Measurements from ENCODE around the gene PRICKLE3.
"Not testable (repeated sequence)": the region's sequence is repeated elsewhere in the genome, so short reads cannot be mapped to it uniquely, and the experiment has no call there.

The PRICKLE3 gene

DNA sequence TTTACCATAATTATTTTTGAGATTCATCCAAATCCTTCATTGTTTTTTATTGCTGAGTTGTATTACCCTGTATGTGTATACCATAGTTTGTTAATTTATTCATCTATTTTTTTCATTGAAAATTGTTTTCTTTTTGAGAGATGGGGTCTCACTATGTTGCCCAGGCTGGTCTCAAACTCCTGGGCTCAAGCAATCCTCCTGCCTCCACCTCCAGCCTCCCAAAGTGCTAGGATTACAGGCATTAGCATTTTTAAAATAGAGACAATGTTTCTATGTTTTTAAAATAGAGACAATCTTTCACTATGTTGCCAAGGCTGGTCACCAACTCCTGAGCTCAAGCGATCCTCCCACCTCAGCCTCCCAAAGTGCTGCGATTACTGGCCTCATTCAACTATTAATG lies 25.3 kb downstream of the PRICKLE3 start:
- no peak for DNase-seq (ENCODE audit: low read depth, low spot score)

DNA sequence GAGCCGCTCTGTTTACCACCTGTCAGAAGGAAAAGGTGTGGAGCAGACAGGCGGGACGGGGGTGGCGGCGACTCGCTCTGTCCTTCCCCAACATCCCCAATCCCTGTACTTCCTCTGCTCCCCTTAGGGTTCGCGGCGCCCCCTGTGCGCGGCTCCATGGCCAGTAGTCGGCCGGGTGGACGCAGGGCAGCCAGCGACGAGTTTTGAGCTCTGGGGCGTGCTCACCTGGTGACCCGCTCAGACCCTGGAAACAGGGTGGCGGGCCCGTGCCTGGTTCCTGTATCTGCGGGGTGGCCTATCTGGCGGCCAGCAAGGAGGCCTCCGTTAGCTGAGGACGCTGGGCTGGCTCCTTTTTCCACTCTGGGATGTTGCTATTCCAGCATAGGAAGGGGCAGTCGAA lies 29.0 kb downstream of the PRICKLE3 start:
- no peak for DNase-seq (ENCODE audit: low read depth, low spot score)

DNA sequence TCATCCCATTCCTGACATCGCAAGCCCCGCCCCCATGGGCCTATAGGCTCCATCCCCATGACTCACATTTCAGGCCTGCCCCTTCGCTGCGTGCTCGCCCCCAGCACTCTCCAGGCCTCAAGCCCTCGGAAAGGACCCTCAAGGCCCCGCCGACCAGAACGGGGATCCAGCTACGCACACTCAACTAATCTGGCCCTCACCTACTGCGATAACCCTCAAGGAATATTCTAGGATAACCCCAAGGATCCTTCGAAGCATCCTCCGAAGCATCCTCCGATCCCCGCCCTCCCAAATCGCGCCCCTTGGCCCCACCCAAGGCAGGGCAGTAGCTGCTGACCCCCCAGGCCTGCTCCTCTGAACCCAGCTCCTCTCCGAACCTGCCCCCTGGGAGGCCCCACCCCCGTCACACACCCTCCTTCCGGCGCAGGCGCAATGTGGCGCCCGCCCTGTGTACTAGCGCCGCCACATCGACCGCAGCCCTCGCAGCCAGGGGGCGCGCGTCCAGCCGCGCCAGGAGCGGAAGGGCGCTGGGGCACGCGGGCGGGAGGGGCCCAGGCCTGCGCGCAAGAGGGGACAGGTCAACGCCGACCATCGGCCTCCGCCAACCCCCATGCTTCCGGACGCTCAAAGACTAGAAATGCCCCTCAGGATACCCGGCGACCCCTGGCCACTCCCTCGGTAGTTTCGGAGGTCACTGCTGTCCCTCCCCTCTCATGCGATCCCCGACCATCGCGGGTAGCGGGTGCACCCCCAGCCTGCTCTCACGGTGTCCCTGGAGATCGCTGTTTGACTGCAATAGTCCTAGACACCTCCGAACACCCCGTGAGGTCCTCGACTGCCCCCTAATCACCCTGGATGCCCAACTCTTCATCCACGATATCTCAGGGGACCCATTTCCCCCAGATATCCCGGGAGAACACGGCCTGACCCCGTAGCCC lies 30.0 kb downstream of the PRICKLE3 start:
- peak; percentile 47 for DNase-seq (ENCODE audit: low read depth, low spot score)

DNA sequence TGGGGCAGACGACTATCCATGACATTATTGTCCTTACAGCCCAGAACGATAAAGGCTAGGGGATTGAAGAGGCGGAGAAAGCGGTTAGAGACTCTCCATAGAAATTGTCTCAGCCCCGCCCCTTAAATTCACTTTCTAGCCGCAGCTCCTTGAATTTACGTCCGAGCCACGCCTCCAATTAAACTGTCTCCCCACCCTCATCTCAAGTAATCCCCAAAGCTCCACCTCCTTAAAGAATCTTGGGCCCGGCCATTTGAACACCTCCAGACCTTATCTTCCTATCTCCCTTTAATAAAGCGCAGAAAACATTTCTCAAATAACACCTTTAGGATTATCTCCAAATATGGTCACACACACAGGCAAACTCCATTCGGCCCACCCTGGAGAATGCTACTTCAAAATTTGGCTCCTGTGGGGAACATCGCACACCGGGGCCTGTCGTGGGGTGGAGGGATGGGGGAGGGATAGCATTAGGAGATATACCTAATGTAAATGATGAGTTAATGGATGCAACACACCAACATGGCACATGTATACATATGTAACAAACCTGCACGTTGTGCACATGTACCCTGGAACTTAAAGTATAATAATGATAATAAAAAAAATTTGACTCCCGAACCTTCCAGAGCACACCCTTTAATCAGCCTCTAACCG lies 30.8 kb downstream of the PRICKLE3 start:
- DNase-seq (ENCODE audit: low read depth, low spot score), result no peak

DNA sequence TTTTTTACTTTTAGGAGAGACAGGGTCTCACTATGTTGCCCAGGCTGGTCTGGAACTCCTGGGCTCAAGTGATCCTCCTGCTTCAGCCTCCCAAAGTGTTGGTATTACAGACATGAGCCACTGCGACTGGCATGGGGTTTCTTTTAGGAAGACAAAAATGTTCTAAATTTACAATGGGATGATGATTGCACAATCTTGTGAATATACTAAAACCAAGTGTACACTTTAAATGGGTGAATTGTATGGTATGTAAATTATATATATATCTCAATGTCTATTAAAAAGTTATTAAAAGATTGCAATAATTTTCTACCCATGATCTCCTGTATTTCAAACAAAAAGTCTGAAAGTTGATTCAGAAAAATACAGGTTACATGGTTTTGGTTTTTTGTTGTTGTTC lies 32.7 kb downstream of the PRICKLE3 start:
- DNase-seq (ENCODE audit: low read depth, low spot score), result no peak

DNA sequence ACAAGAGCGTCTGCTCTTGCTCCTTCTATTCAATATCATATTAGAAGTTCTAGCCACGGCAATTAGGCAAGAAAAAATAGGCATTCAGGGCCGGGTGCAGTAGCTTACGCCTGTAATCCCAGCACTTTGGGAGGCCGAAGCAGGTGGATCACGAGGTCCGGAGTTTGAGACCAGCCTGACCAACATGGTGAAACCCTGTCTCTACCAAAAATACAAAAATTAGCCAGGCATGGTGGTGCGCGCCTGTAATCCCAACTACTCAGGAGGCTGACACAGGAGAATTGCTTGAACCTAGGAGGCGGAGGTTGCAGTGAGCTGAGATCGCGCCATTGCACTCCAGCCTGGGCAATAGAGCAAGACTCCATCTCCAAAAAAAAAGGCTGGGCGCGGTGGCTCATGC lies 36.9 kb downstream of the PRICKLE3 start:
- DNase-seq (ENCODE audit: low read depth, low spot score), result not testable (repeated sequence)

DNA sequence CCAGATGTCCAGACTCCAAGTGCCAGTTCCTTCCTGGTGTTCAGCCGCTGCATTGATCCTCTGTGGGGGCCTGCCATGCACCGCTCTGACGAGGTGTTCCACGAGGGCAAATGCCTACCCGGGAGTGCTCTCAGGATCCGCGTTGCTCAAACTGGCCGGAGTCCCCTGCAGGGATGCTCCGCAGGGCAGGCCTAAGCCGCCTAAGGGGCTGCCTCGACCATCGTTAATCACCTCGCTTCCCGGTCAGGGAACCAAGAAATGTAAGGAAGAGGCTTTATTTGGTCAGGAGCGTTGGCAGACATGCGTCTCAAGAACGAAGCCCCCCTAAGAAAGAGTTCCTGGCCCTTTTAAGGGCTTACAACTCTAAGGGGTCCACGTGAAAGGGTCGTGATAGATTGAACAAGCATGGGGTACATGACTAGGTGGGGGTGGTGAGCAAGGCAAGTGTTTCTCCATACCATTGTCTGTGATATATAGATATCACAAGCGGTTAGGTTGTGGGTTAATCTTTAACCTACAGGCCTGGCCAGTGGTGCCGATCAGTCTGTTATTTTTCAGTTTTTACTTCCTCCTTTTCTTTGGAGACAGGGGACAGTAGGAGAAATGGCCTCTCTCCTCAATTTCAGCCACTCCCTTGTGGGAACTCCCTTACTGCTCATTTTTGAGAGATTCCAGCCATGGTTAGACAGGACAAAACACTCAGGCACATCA lies 37.6 kb downstream of the PRICKLE3 start:
- DNase-seq (ENCODE audit: low read depth, low spot score), result not testable (repeated sequence)

DNA sequence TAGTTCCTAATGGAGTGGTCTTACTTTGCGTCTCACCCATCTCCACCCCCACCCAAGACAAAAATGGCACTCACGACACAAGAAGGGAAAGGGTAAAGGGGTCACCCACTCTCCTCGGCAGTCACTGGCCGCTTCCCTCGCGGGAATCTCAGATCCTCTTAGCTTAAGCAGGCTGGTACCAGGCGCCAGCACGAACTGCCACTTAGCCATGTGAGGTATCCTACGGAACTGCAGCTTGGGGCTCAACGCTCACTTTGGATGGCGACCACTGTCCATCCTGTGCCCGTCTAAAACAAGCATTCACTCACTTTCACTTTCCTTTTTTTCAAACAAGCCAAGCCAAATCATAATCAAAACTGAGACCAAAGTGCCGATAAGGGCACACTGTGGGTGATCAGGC lies 38.2 kb downstream of the PRICKLE3 start:
- no peak for DNase-seq (ENCODE audit: low read depth, low spot score)

DNA sequence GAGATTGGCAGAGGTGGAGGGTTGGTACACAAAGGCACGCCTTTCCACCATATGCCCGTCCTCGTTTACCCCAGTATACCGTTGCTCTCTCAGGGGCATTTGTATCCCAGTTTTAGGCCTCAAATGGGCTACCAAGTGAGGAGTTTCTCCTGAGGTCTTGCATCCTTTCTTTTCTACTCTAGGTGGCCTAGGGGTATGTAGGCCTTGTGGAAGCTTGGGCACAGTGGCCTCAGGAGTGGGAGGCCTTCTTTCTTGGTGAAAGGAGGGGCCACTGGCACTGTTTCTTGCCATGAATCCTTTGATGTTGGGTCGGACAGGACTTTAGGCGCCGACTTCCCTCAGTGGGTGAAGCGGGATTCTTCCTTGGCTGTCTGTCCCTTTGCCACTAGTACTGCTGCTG lies 38.9 kb downstream of the PRICKLE3 start:
- no peak for DNase-seq (ENCODE audit: low read depth, low spot score)

DNA sequence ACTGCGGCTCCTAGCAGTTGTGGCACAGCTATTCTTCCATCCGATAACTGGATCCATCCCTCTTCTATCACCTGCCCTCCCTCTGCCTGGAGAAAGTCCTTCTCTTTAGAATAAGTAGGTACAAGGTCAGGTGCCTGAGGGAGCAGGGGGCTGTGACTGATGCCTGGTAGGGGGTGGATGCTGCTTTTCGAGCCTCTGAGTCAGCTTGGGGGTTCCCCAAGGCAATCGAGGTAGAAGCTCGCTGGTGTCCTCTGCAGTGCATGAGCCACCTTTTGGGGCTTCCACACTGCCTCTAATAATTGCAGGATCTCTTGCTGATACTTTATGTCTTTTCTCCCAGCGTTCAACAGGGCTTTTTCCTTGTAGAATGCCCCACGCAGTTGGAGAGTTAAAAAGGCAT lies 43.0 kb downstream of the PRICKLE3 start:
- DNase-seq (ENCODE audit: low read depth, low spot score), result not testable (repeated sequence)

DNA sequence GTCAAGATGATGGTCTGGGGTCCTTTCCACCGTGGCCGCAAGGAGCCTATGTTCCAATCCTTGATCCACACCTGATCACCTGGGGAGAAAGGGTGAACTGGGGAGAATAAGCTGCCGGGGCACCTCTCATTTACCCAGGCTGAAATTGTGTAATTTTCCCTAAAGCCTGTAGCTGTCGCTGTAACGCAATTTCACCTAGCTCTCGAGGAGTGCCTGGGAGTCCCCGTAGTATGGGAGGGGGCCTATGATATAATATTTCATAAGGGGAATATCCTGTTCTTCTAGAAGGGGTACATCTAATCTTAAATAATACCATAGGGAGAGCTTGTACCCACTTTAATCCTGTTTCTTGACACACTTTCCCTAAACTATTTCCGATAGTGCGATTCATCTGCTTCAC lies 43.9 kb downstream of the PRICKLE3 start:
- DNase-seq (ENCODE audit: low read depth, low spot score), result not testable (repeated sequence)

DNA sequence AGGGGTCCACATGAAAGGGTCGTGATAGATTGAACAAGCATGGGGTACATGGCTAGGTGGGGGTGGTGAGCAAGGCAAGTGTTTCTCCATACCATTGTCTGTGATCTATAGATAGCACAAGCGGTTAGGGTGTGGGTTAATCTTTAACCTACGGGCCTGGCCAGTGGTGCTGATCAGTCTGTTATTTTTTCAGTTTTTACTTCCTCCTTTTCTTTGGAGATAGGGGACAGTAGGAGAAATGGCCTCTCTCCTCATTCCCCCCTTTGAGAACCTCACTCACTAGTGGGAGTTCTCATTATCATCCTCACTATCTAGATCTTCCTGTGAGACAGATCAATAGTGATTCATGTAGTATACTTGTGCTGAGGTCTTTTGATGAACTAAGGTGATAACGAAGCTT lies 46.5 kb downstream of the PRICKLE3 start:
- no peak for DNase-seq (ENCODE audit: low read depth, low spot score)

DNA sequence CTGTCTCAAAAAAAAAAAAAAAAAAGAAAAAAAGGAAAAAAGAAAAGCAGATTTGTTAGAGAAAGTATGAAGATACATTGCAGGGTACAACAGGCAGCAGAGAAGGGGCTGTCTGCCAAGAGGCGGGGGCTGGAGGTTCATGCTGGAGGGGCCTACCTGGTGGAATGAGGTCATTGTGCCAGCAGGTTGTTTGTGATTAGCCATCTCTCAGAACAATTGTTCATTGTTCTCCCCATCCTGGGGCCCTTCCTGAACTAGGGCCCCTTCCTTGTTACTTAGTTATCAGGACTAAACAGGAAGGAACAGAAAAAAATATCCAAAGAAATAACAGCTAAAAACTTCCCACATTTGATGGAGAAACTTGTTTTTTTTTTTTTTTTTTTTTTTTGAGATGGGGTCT lies 48.7 kb downstream of the PRICKLE3 start:
- DNase-seq (ENCODE audit: low read depth, low spot score), result no peak

DNA sequence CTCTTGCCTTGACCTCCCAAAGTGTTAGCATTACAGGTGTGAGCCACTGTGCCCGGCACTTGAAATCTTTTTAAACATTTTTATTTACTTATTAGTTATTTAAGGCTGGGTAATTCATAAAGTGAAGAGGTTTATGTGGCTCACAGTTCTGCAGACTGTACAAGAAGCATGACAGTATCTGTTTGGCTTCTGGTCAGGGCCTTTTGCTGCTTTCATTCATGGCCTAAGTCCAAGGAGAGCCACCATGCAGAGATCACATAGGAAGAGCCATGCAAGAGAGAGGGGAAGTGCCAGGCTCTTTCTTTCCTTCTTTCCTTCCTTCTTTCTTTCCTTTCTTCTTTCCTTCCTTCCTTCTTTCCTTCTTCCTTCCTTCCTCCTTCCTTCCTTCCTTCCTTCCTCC lies 52.4 kb downstream of the PRICKLE3 start:
- DNase-seq (ENCODE audit: low read depth, low spot score), result no peak

DNA sequence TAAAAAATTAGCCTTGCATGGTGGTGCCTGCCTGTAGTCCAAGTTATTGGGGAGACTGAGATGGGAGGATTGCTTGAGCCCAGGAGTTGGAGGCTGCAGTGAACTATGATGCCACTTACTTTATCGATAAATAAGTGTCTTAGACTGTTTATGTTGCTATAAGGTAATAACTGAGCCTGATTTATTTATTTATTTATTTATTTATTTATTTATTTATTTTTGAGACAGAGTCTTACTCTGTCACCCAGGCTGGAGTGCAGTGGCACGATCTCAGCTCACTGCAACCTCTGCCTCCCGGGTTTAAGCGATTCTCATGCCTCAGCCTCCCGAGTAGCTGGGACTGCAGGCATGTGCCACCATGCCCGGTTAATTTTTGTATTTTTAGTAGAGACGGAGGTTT lies 53.9 kb downstream of the PRICKLE3 start:
- DNase-seq (ENCODE audit: low read depth, low spot score), result not testable (repeated sequence)

DNA sequence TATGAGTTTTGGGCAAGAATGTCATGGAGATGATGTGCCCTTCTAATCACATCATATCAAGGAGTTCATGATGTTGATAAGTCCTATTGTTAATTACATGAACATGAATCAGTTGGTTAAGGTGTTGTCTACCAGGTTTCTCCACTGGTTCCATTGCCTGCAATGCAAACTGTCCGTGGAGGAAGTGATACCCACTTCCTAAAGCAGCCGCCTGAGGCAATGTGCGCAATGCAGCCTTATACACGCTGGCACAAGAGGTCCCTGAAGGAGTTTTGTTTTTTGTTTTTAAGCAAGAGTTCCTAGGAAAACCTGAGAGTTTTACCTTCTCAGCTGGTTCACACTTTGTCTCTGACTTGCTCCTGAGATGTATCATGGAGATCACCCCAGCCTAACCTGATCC lies 56.7 kb downstream of the PRICKLE3 start:
- no peak for DNase-seq (ENCODE audit: low read depth, low spot score)

DNA sequence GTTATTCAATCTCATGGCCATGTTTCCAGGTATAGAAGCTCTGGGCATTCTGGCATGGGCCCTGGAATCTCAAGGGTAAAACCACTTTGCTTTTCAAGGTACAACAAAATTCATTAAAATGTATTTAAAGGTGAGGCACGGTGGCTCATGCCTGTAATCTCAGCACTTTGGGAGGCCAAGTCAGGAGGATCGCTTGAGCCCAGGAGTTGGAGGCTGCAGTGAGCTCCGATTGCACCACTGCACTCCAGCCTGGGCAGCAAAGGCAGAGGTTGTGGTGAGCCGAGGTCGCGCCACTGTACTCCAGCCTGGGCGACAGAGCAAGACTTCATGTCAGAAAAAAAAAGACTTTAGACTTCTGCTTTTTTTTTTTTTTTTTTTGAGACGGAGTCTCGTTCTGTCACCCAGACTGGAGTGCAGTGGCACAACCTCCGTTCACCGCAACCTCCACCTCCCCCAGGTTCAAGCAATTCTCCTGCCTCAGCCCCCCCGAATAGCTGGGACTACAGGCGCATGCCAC lies 58.4 kb downstream of the PRICKLE3 start:
- not testable (repeated sequence) for DNase-seq (ENCODE audit: low read depth, low spot score)
